CD4-positive, alpha-beta T cell treated with Interferon alpha-2 for 1 hour (primary cell): ENCODE results near the gene KCTD2.
A peak's percentile ranks its signal among the peaks of the same experiment; 100 is the strongest.
"Not testable (repeated sequence)": the region's sequence is repeated elsewhere in the genome, so short reads cannot be mapped to it uniquely, and the experiment has no call there.

Source experiments
- DNase-seq, 2 donors: peaks; one replicate each; pipeline ENCODE4 v3.0.0-alpha.2; 2020 to 2022

Gene KCTD2

DNA sequence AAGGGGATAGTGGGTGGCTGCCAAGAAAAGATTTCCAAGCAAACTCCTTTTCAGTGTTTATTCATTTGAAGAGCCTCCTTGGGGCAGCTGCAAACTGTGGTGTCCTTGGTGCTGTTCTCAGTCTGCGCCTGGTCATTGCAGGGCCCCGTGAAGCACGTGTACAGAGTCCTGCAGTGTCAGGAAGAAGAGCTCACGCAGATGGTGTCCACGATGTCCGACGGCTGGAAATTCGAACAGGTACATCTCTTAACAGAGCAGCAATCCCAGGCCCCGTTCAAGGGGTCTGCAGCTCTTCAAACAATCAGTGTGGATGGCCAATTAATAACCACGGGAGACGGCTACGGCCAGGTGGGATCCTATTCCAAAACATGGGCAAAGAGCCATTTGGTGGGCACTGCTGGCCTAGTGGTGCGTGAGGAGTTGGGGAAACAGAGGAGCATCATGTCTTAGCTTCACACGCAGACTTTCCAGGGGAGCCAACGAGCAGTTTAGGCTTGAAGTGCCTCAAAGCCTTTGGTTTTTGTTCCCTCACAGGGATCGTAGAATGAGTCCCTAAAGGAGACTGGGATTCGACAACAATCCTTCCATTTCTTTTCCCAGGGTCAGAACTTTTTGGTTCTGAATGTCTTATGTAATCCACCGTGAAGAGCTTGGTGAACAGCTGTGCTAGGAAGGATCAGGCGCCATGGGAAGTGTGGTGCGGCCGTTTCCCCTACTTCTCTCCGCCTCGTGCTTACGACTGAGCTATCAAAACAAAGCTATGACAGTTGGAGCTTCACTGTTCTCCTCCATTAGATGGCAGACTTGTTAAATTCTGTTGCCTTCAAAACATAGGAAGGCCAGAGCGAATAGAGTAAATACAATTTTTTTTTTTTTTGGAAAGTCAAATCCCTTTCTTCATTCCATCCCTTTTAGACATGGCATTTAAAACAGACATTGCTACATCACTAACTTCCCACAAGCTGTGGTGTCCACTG, 12.6 kb downstream of the KCTD2 start:
- DNase-seq: peak in 1 of 2 donors; percentile 28

DNA sequence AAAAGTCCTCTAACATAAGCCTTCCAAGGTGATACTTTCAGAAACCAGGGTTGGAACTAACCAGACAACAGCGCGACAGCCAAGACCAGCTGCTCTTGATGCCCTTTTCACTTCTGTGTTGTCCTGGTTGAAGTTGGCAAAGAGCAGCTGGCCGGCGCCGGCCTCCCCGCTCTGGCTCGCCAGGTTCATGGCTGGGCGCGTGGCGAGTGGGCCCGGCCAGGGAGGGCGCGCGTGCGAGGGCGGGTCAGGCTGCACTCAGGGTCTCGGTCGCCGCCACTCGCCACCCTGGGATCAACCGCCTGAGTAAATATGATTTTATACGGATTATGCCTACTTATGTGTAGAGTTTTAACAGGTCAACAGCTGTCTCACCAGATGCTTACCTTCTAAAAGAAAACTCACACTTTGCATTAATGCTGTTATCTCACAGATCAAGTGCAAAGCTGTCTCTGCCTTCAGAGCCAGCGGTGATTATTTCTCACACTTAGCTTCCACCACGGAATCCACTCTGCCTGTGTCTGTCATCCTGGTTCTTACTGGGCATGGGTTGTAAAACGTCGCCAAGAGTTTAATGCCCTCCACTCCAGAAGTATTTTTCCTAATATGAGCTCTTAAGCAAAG, 13.5 kb downstream of the KCTD2 start:
- no peak for DNase-seq

DNA sequence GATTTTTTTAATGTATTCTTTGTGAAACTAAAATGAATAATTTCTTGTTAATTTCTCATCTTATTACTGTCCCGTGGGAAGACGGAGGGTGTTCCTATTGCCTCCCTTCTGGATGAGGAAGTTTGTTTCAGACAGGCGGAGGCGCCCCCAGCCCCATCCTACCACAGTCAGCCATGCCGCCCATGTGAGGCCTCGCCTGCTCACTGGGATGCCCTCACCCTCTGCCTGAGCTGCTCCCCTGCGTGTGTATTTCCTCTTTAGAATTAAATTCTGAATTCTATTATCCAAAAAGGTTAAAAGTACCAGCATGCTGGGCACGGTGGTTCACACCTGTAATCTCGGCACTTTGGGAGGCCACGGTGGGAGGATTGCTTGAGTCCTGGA, 14.0 kb downstream of the KCTD2 start:
- DNase-seq: no peak

DNA sequence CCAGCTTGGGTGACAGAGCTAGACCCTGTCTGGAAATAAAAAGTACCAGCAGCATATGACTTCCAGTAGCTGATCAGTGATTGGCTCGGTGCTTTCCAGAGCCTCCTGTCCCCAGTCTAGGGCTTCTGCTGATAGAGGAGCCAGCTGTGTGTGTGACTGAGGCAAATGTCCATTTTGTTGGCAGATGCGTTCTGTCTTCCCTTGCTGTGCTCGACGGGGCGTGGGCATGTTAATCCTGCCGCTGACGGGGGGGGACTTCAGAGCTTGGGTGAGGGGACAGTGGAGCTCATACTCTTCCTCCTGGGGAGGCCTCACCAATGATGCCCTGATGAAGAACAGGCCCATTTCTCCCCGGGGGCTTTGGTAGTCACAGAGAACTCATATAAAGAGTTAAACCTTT, 14.6 kb downstream of the KCTD2 start:
- no peak for DNase-seq

DNA sequence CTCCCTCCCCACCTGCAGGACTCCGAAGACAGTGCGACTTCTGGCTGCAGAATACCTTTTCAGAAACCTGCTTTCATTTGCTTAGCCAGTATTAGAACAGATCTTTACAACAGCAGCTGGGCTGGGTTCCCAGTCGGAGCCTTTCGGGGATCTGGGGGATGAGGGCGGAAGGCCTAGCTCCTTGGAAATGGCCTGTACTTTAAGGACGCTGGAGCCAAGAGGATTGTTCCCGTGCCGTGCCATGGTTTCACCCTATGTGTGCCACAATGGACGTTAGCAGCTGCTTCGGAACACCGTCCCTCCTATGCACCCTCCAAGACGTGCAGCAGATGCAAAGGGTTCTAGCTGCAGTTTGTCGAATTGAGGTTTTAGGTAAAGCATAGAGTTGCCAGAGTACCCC, 16.2 kb downstream of the KCTD2 start:
- no peak for DNase-seq

DNA sequence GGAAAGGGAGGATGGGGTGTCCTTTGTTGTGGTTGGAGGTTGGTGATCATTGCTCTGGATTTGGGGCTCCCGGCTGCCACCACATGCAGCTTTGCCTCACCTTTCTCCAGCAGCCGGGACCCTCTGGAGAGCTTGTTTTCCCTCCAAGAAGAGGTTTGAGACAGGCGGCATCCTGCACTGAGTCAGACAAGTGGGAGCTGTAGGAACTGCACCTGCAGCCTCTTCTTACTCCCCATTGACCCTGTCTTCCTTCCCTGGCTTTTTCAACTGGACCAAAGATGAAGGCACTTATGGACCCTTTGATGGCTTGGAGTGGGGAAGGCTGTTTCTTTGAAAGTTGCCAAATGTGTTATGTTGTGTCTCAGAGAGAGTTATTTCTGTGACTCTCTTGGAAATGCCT, 16.6 kb downstream of the KCTD2 start:
- no peak for DNase-seq

DNA sequence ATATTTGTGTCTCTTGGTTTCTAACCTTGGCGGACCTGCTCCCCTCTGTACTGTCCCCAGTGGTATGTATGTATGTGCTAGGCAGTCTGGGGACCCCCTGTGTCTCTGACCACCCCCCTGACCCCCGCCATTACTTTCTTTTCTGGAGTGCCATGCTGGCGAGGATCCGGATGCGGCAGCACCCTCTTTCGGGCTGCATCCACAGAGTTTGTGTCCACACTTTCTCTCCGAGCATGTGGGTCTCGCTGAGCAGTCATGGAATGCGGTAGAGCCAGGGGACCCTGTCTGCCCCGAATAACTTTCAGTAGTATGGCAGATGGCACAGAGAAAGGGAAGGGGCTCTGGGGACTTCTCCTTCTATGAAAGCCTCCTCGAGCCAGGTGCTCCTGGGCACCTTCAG, 17.0 kb downstream of the KCTD2 start:
- DNase-seq: no peak

DNA sequence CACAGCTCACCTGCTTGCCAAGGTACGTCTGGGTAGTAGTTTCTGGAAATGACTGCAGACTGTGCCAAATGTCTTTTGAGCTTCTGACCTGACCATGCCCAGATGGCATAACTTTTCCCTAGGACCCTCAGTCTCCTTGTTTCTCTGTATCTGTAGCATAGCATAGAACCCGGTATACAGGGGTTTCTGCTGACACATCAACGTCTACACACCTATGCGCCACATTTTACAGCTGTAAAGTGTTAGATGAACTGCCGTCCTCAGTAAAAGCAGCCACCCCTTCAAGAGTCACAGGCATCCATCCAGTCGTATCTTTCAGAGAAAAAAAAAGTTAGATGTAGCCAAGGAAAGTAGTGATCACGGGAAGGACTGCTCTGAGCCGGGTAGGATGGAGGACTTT, 17.4 kb downstream of the KCTD2 start:
- no peak for DNase-seq

DNA sequence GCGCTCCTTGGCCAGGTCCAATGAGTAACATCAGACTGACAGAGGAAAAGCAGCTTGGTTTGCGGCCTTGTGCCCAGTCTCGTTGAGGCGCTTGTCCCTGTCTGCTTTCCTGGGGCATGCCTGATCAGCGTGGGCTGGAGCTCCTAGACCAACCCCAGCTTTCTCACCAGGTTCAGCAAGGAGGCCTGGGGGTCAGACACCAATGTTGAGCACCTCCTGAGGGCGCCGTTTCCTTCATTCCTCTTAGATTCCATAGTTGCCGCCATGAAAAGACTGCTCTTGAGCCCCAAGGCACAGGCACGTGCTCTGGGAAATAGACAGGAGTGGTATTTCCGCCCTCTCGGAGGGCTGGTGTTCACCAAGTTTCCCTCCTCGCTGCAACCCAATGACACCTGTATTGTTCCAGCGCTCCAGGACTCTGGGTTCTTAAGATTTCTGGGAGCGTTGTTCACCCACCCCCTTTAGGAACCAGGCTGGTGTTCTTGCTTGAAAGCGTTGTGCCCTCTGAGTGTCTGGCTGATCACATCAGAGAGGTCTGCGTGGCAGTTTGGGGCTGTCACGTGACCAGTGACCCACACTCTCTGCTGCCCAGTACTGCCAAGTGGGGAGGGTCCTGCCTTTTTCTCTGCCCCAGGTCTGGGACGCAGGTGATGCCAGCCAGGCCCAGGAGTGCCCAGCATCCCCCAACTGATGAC, 18.0 kb downstream of the KCTD2 start:
- DNase-seq: no peak

DNA sequence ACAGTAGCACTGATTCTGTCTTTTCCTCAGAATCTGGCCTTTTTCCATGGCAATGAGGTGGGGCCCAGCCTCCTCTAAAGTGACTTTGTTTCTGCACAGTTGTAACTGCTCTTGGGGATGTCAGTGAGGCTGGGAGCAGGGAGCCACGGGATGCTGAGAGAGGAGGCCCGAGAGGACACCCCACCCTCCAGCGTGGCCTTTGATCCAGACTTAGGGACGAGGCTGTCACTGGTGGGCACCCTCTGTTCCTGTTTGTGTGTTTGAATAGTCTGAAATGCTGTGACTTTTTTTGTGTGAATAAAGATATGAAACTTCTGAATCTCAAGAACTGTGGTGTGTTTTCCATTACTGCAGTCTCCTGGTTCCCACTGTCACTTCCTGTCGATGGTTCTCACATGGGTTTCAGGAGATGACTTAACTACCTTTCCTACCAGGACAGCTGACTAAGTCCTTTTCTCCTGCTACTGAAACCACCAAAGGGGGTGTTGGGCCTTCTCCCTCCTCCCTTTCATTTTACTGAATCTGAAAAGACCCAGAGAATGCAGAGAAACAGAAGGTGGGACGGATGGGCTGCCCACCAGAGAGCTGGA, 18.6 kb downstream of the KCTD2 start:
- no peak for DNase-seq

DNA sequence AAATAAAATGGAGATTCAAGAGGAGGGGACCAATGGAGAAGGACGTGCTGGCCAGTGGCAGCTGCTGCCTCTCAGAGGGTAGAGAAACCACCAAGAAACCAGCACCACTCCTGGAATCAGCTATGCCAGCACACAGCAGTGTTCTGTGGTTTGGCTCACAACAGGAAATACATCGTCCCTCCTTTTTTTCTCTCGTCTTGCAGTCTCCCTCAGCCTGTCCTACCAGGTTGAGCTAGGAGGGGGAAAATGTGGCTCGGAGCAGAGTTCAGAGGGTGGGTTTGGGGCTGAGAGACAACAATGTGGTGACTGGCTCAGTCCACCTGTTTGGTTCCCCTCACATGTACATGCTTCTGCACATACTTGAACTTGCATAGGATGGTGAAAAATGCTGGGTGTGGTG, 20.8 kb downstream of the KCTD2 start:
- DNase-seq: peak in 1 of 2 donors; percentile 32

DNA sequence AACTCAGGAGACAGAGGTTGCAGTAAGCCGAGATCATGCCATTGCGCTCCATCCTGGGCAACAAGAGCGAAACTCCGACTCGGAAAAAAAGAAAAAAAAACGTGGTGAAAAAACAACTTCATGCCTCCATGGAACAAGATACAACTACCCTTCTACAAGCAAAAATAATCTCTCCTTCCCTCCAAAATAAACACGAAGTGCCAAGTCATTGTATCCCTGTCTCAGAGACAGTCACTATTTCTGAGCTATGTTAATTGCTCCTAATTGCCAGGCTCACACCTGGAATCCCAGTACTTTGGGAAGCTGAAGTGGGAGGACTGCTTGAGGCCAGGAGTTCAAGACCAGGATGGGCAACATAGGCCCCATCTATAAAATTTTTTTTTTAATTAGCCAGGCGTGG, 21.7 kb downstream of the KCTD2 start:
- DNase-seq: no peak

DNA sequence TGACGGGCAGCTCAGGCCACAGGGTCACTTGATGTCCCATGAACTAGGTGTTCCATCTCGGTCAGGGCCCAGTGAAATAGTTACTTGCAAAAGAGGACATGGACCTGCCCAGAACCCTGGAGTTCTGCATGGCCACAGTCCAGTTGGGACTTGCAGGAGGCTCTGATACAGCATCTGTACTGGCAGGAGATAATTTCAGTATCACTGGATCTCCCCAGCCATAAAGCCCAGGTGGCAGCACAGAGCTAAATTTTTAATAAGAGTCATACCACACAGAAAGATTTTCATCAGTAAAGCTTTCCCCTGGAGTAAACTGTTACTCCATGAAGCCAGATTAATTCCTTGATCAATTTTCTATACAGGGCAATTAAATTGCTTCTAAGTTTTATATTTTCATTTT, 22.8 kb downstream of the KCTD2 start:
- DNase-seq: no peak

DNA sequence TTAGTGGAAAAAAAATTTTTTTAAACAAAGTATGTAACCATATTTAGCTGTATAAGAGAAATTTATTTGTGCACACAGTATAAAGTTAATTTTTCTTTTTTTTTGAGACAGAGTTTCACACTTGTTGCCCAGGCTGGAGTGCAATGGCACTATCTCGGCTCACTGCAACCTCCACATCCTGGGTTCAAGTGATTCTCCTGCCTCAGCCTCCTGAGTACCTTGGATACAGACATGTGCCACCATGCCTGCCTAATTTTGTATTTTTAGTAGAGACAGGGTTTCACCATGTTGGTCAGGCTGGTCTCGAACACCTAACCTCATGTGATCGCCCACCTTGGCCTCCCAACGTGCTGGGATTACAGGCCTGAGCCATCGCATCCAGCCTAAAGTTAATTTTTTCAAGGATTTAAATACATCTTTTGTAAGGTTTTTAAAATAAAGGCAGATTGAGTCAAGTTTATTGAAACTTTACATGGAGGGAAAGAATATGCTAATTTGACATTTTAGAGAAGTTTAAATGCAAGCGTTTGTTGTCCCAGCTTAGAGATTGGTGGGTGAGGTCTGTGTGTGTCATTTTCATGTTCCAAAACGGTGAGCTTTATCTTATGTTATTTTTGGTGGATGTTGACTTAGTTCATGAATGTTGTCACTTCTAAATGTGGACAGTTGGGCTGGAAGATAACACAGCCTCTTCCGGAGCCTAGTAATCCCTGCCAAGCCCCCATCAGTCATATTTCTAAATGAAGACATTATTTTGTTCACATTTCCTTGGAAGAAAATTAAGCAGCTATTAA, 24.6 kb downstream of the KCTD2 start:
- DNase-seq: not testable (repeated sequence)

DNA sequence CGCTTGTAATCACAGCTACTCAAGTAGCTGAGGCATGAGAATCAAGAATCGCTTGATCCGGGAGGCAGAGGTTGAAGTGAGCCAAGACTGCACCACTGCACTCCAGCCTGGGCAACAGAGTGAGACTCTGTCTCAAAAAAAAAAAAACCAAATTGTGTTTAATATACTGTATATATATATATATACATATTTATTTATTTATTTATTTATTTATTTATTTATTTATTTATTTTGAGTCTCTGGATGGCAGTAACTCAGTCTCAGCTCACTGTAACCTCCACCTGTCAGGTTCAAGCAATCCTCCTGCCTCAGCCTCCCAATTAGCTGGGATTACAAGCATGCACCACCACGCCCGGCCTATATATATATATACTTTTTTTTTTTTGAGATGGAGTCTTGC, 25.9 kb downstream of the KCTD2 start:
- DNase-seq: not testable (repeated sequence)

DNA sequence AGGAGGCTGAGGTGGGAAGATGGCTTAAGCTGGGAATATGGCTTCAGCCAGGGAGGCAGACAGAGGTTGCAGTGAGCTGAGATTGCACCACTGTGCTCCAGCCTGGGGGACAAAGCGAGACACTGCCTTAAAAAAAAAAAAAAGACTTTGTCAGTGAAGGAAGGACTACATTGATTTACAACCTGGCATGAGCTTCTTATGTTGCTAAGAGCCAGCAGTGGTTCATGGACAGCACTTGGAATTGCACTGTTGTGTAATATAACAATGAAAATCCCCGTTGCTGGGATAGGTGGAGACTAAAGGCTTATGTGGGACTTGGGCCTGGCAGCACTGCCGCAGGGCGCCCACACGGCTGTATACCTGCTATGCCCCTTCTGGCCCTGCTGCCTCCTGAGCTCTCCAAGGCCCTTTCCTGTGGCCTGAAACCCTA, 26.6 kb downstream of the KCTD2 start:
- DNase-seq: no peak

DNA sequence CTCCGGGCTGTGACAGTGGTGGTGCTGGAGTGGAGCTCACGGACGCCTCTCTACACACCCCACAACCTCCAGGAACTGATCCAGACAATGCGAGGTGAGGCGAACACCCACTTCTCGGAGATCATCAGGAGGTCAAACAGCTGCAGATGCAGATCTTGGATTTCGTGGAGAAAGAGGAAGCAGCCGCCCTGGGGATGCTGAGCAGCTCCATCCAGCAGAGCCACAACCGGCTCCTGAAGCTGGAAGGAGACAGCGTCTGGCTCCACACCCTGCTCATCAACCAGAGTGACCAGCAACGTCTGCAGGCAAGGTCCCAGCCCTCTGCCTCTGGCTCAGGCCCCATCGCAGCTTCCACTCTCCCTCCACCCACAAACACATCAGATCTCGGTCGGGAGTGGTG, 27.5 kb downstream of the KCTD2 start:
- DNase-seq: no peak

DNA sequence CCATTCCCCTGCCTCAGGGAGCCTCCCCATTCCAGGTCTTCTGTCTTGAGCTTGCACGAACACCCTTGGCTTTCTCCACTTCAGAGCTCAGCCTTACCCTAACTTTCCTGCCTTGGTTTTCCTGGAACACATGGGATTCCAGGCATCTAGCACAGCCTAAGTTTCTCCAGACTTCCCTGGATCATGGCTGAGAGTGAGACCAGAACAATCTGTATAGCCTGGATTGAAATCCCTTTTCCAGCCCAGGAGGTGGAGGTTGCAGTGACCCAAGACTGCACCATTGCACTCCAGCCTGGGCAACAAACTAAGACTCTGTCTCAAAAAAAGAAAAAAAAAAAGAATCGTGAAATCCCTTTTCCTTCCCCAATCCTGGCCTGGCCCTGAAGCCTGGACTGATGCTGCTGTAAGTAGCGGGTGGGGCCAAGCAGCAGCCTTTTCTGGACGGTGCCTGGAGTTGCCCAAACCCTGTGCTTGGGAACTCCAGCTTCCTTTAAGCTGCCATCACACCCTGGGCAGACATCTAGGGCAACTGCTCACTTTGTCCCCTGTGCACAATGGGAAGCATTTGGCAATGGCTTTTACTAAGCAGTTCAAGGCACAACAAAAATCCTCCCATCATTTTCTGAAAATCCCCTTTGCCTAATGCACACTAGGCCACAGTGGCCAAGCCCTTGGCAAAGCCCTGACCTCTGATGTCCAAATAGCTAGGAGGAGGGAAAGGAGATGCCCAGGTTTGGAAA, 28.7 kb downstream of the KCTD2 start:
- no peak for DNase-seq

DNA sequence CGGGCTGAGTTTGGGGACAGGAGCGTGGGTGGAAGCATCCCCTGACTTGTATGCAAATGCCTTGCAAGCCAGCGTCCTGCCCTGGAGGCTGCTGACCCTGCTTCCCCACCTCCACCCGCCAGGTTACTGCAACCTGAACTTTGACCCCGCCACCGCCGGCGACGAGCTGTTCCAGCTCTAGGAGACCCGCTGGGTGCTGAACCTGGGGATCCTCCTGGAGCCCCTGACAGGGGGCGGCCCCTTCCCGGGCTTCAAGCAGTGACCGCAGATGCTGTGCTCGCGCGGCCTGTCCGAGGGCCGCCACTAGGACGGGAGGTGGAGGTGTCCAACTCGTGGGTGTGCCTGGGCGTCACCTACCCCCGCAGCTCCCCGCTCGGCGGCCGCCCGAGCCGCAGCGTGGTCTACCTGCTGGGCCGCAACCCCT, 30.1 kb downstream of the KCTD2 start:
- no peak for DNase-seq

DNA sequence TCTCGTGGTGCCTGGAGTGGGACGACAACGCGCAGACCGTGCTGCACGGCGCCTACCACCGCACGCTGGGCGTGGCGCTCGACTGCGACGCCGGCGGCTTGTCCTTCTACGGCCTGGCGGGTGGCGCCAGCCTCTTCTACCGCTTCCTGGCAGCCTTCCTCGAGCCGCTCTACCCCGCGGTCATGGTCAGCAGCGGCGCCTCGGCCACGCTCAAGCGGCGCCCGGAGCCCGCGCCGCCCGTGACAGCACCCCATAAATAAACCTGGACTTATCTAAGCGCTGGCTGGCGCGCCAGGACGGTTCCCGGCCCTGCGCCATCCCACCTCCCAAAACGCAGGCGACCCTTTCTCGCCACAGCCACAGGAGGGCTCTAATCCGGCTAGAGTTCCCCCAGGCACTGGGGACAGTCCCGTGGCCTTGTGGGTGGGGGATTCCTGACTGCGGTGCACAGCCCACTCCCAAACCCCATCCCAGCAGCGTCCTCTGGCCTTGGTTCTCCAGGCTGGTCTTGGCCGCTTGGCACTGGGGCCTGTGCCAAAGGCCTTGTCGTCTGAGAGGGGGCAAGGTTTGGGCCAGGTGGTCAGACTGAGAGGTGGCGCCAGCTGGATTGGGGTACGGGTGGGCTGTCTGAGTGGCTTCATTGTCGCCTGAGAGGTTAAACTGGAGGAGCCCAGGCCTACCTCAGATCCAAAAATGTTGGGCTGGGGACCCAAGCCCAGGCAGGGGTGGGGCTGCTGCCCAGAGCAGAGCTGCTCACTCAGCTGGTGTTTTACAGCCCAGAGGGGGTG, 30.7 kb downstream of the KCTD2 start:
- peak; percentile 45 to 54 for DNase-seq
